ENCODE measurements around the gene GFPT2. TPM values are rescaled to one million over a fixed set of nuclear protein-coding genes. Genes with fewer than 3 reads are reported as not detected.

Gene GFPT2
- total RNA-seq, 4 donors from 2014 or later = 2.1 to 5.5 (median 4.1) TPM

DNA sequence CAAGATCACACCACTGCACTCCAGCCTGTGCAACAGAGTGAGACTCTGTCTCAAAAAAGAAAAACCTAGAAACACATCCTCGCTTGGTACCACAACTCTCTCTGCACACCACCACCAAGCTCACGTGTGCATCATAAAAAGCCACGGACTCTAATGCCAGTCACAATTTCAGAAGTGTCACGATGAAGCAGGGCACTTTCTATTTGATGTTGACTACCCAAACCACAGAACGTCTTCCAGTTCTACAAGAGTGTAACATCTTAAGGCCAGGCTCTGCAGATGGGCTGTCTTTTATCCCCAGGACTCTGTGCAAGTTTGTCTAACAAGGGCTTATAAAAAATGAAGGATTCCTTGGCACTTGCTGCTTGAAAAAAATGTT, 22.9 kb downstream of the GFPT2 start:
- no peaks in the 10 kb centered on the region for H3K9me3 ChIP-seq
- no peaks in the 10 kb centered on the region for H3K36me3 ChIP-seq
- TF ChIP-seq, protein P1, sequence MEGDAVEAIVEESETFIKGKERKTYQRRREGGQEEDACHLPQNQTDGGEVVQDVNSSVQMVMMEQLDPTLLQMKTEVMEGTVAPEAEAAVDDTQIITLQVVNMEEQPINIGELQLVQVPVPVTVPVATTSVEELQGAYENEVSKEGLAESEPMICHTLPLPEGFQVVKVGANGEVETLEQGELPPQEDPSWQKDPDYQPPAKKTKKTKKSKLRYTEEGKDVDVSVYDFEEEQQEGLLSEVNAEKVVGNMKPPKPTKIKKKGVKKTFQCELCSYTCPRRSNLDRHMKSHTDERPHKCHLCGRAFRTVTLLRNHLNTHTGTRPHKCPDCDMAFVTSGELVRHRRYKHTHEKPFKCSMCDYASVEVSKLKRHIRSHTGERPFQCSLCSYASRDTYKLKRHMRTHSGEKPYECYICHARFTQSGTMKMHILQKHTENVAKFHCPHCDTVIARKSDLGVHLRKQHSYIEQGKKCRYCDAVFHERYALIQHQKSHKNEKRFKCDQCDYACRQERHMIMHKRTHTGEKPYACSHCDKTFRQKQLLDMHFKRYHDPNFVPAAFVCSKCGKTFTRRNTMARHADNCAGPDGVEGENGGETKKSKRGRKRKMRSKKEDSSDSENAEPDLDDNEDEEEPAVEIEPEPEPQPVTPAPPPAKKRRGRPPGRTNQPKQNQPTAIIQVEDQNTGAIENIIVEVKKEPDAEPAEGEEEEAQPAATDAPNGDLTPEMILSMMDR (IDR thresholded peaks at IDR 0.05 in 4 of 5, conservative IDR thresholded peaks at IDR 0.05 in 1 of 5) = no peak
- no peak for TF ChIP-seq POLR2A (IDR thresholded peaks at IDR 0.05)
- no peaks in the 10 kb centered on the region for H3K27me3 ChIP-seq
- no peak for DNase-seq
- ATAC-seq = no peak
- H3K4me1 ChIP-seq = no peaks in the 10 kb centered on the region
- H3K4me3 ChIP-seq = no peak overlapping the region
- intact Hi-C loops (cut with DNase I; ENCODE audit: low total_unique reads) (no loop called here), in situ Hi-C loops (cut with MboI; ENCODE audit: low sequenced_read_pairs in 4 of 4) (no loop called here)
- H3K27ac ChIP-seq = peak overlapping the region in 1 of 4 donors; percentile 12

DNA sequence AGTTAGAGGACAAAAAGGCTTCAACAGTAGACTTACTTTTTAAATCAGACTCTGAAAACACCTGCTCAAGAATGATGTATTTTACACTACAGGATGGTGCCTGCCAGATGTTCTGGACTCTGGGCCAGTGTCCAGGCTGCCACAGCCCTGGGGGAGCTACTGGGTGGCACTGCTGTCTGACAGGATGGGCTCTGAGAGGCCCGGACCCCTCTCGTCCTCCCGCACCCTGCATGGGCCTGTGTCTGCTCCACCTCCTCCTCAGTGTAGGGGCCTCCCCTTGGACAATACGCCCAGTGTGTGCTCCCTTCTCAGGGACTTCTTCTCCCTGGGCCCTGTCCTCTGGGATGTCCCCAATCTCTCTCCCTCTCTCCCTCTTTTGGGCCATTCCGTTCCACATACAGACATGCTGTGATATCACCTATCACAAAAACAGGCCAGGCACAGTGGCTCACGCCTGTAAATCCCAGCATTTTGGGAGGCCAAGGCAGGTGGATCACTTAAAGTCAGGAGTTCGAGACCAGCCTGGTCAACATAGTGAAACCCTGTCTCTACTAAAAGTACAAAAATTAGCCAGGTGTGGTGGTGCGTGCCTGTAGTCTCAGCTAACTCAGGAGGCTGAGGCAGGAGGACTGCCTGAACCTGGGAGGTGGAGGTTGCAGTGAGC, 23.4 kb downstream of the GFPT2 start:
- H3K27me3 ChIP-seq = no peaks in the 10 kb centered on the region
- no peaks in the 10 kb centered on the region for H3K36me3 ChIP-seq
- H3K4me3 ChIP-seq = no peak overlapping the region
- ATAC-seq (no peak), DNase-seq (no peak)
- no peak for TF ChIP-seq POLR2A (IDR thresholded peaks at IDR 0.05)
- TF ChIP-seq, protein P1 (IDR thresholded peaks at IDR 0.05 in 4 of 5, conservative IDR thresholded peaks at IDR 0.05 in 1 of 5) = no peak
- intact Hi-C loops (cut with DNase I; ENCODE audit: low total_unique reads) (no loop called here), in situ Hi-C loops (cut with MboI; ENCODE audit: low sequenced_read_pairs in 4 of 4) (no loop called here)
- no peak overlapping the region for H3K27ac ChIP-seq
- H3K4me1 ChIP-seq = no peaks in the 10 kb centered on the region
- H3K9me3 ChIP-seq = no peaks in the 10 kb centered on the region

DNA sequence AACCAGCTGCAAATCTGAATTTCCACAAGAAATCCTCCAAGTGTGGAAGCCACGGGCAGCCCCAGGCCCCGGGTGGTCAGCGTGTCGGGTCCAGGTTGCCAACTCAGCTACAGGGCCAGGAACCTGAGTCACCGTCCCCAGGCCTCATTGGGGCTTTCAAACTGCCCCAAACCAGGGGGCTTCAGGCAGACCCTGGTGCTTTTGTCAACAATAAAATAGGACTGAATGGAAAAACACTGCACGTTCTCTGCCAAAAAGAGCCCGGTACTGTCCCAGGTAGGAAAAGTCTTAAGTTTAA, 24.0 kb downstream of the GFPT2 start:
- H3K4me1 ChIP-seq = no peaks in the 10 kb centered on the region
- H3K27ac ChIP-seq = no peak overlapping the region
- H3K27me3 ChIP-seq = no peaks in the 10 kb centered on the region
- TF ChIP-seq, protein P1 (IDR thresholded peaks at IDR 0.05 in 4 of 5, conservative IDR thresholded peaks at IDR 0.05 in 1 of 5) = no peak
- no peak for TF ChIP-seq POLR2A (IDR thresholded peaks at IDR 0.05)
- no peaks in the 10 kb centered on the region for H3K9me3 ChIP-seq
- H3K36me3 ChIP-seq = no peaks in the 10 kb centered on the region
- no peak for DNase-seq
- no peak overlapping the region for H3K4me3 ChIP-seq
- ATAC-seq = no peak
- in situ Hi-C loops (cut with MboI; ENCODE audit: low sequenced_read_pairs in 4 of 4) = no loop called here
- intact Hi-C loops (cut with DNase I; ENCODE audit: low total_unique reads) = no loop called here

DNA sequence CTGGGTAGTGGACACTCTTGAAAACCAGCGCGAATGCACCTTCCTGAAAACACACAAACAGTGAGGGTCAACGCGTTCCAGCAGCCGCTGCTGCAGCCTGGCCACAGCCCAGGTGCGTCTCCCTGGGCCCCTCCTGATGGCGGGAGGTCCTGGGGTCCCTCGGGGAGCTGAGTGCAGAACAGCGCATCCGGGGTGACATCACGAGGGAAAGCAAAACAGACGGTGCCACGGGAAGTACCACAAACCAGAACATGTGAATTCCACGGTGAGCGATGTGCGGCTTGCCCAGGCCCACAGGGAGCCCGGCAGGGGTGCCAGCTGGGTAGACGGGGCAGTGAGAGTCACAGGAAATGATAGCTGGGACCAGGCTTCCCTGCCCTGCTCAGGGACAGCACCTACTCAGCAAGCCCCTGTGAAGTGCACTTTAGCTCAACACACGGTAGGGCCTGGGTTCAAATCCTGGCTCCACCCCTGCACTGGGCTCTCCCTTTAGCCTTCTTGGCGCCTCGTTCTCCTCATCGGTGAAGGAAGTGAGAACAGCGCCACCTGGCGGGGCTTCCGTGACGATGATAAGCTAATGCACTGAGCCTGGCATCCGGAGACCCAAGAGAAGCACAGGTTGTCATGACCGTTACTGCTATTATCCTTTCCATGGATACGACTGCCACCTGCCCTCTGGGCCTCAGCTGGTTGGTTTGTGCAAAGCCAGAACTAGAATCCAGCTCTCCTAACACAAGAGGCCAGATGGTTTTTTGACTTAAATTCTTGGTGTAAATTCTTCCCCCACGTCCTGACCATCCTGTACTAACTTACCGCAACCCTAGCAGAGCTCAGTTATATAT, 24.6 kb downstream of the GFPT2 start:
- Histone ChIP-seq H3K4me3 (no peak overlapping the region), H3K27ac (no peak overlapping the region), H3K9me3 (no peaks in the 10 kb centered on the region), H3K27me3 (no peaks in the 10 kb centered on the region), H3K4me1 (no peaks in the 10 kb centered on the region), H3K36me3 (no peaks in the 10 kb centered on the region)
- in situ Hi-C loops (cut with MboI; ENCODE audit: low sequenced_read_pairs in 4 of 4) = no loop called here
- ATAC-seq (peak in 1 of 2 donors; percentile 70), DNase-seq (peak; percentile 45 to 67)
- TF ChIP-seq POLR2A (IDR thresholded peaks at IDR 0.05) = no peak
- TF ChIP-seq, protein P1 (IDR thresholded peaks at IDR 0.05 in 4 of 5, conservative IDR thresholded peaks at IDR 0.05 in 1 of 5) = peak; percentile 31 to 74 (median 64)
- intact Hi-C loops (cut with DNase I; ENCODE audit: low total_unique reads) = loop anchor here (1.0 kb wide), 1 partner anchor 35 kb away; no protein-coding TSS in a partner anchor

Measured in gastrocnemius medialis (tissue), 4 donors.